HEK293 (cell line): ENCODE data around the gene TRAK1.
A peak's percentile ranks its signal among the peaks of the same experiment; 100 is the strongest.

ENCODE experiments used
- CTCF ChIA-PET: fragments of 350-600 bp; formaldehyde crosslinking; extraction: SDS; loops from one replicate; lab custom pipeline; 2021; ENCODE audit warnings: antibody characterized with exemption; lab: Yijun Ruan, JAX
- POLR2A ChIA-PET: fragments of 300-600 bp; formaldehyde crosslinking; extraction: SDS; loops from one replicate; lab custom pipeline; 2020; ENCODE audit warnings: antibody characterized with exemption, inconsistent platforms; lab: Yijun Ruan, JAX
- H3K27ac ChIP-seq: fragments of 200-500 bp; sonication (Bioruptor generic); 2 replicates; pipeline ENCODE4 v1.5.1; 2014; ENCODE audit warnings: low read depth, low read length, control low read depth, inconsistent platforms; ENCODE audit errors: extremely low read depth
- H3K36me3 ChIP-seq, 2 experiments: fragments of 200-500 bp in 1 of 2; sonication (Bioruptor generic) in 1 of 2; 1 replicate in 1 of 2; 2 replicates in 1 of 2; pipeline ENCODE4 v1.5.1; 2014 to 2017; ENCODE audit warnings: inconsistent platforms in 2 of 2, low read length in 2 of 2; ENCODE audit not compliant: control insufficient read depth in 2 of 2, insufficient read depth in 1 of 2
- H3K4me1 ChIP-seq: fragments of 200-500 bp; sonication (Bioruptor generic); 2 replicates; pipeline ENCODE4 v1.5.1; 2014; ENCODE audit warnings: mild to moderate bottlenecking, low read length, inconsistent platforms; ENCODE audit not compliant: control insufficient read depth, insufficient read depth
- H3K4me3 ChIP-seq: 2 replicates; pipeline ENCODE4 v1.5.1; 2011; ENCODE audit warnings: low read depth, mild to moderate bottlenecking, control low read depth, low read length, moderate library complexity
- H3K9me3 ChIP-seq: fragments of 200-500 bp; sonication (Bioruptor generic); 2 replicates; pipeline ENCODE4 v1.5.1; 2014; ENCODE audit warnings: low read depth, low read length, inconsistent platforms; ENCODE audit not compliant: control insufficient read depth, insufficient read depth
- KLF10 ChIP-seq: fragments of 450-650 bp; IDR thresholded peaks from 2 replicates; pipeline ENCODE4 v1.5.1; 2018; ENCODE audit warnings: missing biosample characterization, mild to moderate bottlenecking, missing genetic modification characterization
- MZF1 ChIP-seq: fragments of 450-650 bp; formaldehyde crosslinking; IDR thresholded peaks from 2 replicates; pipeline ENCODE4 v1.5.1; 2017; ENCODE audit warnings: missing biosample characterization, missing genetic modification characterization, borderline replicate concordance
- SP2 ChIP-seq: fragments of 450-650 bp; formaldehyde crosslinking; IDR thresholded peaks from 2 replicates; pipeline ENCODE4 v1.5.1; 2016; ENCODE audit warnings: missing biosample characterization, missing genetic modification characterization
- SP3 ChIP-seq: fragments of 450-650 bp; formaldehyde crosslinking; IDR thresholded peaks from 2 replicates; pipeline ENCODE4 v1.5.1; 2016; ENCODE audit warnings: missing biosample characterization, missing genetic modification characterization
- ZBTB17 ChIP-seq: fragments of 450-650 bp; formaldehyde crosslinking; IDR thresholded peaks from 2 replicates; pipeline ENCODE4 v1.5.1; 2016; ENCODE audit warnings: missing biosample characterization, missing genetic modification characterization
- ZNF114 ChIP-seq: fragments of 450-650 bp; formaldehyde crosslinking; IDR thresholded peaks from 2 replicates; pipeline ENCODE4 v1.5.0; 2017; ENCODE audit warnings: missing biosample characterization, missing genetic modification characterization
- ZNF175 ChIP-seq: fragments of 450-650 bp; formaldehyde crosslinking; IDR thresholded peaks from 2 replicates; pipeline ENCODE4 v1.5.1; 2016; ENCODE audit warnings: missing biosample characterization, missing genetic modification characterization
- ZNF24 ChIP-seq: fragments of 450-650 bp; formaldehyde crosslinking; IDR thresholded peaks from 2 replicates; pipeline ENCODE4 v1.5.1; 2016; ENCODE audit warnings: missing biosample characterization, missing genetic modification characterization
- ZNF341 ChIP-seq: fragments of 450-650 bp; formaldehyde crosslinking; IDR thresholded peaks from 2 replicates; pipeline ENCODE4; 2016; ENCODE audit warnings: low read depth, missing biosample characterization, missing genetic modification characterization
- ZNF350 ChIP-seq: fragments of 450-650 bp; formaldehyde crosslinking; IDR thresholded peaks from 2 replicates; pipeline ENCODE4 v1.5.0; 2017; ENCODE audit warnings: missing biosample characterization, mild to moderate bottlenecking, missing genetic modification characterization
- ZNF394 ChIP-seq: fragments of 450-650 bp; formaldehyde crosslinking; IDR thresholded peaks from 2 replicates; pipeline ENCODE4 v1.5.1; 2016; ENCODE audit warnings: missing biosample characterization, missing genetic modification characterization, mild to moderate bottlenecking, moderate library complexity, borderline replicate concordance
- ZNF548 ChIP-seq: fragments of 450-650 bp; formaldehyde crosslinking; IDR thresholded peaks from 2 replicates; pipeline ENCODE4 v1.5.1; 2016; ENCODE audit warnings: missing biosample characterization, missing genetic modification characterization
- ZNF629 ChIP-seq: fragments of 450-650 bp; formaldehyde crosslinking; IDR thresholded peaks from 2 replicates; pipeline ENCODE4 v1.5.1; 2017; ENCODE audit warnings: missing biosample characterization, missing genetic modification characterization
- ZNF785 ChIP-seq: fragments of 450-650 bp; formaldehyde crosslinking; IDR thresholded peaks from 2 replicates; pipeline ENCODE4 v1.5.1; 2016; ENCODE audit warnings: missing biosample characterization, missing genetic modification characterization
- TF ChIP-seq, protein P1 (sequence below): fragments of 450-650 bp; formaldehyde crosslinking; IDR thresholded peaks from 2 replicates; pipeline ENCODE4 v1.5.1; 2016; ENCODE audit warnings: missing biosample characterization, missing genetic modification characterization
- TF ChIP-seq, protein P2 (sequence below): fragments of 450-650 bp; formaldehyde crosslinking; IDR thresholded peaks from 2 replicates; pipeline ENCODE4 v1.5.1; 2016; ENCODE audit warnings: missing biosample characterization, missing genetic modification characterization
- TF ChIP-seq, protein P3 (sequence below): fragments of 450-650 bp; formaldehyde crosslinking; IDR thresholded peaks from 2 replicates; pipeline ENCODE4 v1.5.1; 2016; ENCODE audit warnings: missing biosample characterization, missing genetic modification characterization, low read depth
- TF ChIP-seq, protein P4 (sequence below): fragments of 450-650 bp; formaldehyde crosslinking; IDR thresholded peaks from 2 replicates; pipeline ENCODE4 v1.5.1; 2017; ENCODE audit warnings: missing biosample characterization, missing genetic modification characterization
- TF ChIP-seq, protein P5 (sequence below): fragments of 450-650 bp; formaldehyde crosslinking; optimal IDR thresholded peaks from 2 replicates; pipeline ENCODE3; 2016; ENCODE audit warnings: missing biosample characterization, mild to moderate bottlenecking, missing genetic modification characterization
- TF ChIP-seq, protein P6 (sequence below): fragments of 450-650 bp; formaldehyde crosslinking; IDR thresholded peaks from 2 replicates; pipeline ENCODE4 v1.5.1; 2016; ENCODE audit warnings: missing biosample characterization, missing genetic modification characterization

TRAK1 gene

DNA sequence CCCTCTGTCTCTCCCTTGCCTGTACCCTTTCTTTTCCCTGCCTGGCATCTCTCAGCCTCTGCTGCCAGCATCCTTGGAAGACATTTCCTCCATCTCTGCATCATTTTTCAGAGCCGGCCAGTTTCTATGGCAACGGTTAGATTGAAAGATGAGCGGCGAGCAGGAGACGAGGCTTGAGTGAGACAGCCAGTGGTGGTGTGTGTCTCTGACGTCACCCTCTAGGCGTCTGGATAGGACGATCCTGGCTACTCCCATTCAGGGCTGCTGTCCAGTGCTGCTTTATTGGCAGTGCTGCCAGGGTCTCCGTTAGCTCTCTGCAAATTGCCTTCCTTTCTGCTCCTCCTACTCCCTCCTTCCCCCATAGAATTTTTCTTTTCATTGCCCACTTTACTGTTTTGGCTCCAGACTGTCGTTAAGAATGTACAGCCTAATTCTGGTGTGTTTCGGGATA, 57.9 kb downstream of the TRAK1 start:
- TF ChIP-seq ZNF785 (tag by site-specific recombination) = no peak
- TF ChIP-seq SP2 (tag by site-specific recombination) = peak; percentile 33; the same call in 1 of the 2 replicates
- TF ChIP-seq, protein P1, sequence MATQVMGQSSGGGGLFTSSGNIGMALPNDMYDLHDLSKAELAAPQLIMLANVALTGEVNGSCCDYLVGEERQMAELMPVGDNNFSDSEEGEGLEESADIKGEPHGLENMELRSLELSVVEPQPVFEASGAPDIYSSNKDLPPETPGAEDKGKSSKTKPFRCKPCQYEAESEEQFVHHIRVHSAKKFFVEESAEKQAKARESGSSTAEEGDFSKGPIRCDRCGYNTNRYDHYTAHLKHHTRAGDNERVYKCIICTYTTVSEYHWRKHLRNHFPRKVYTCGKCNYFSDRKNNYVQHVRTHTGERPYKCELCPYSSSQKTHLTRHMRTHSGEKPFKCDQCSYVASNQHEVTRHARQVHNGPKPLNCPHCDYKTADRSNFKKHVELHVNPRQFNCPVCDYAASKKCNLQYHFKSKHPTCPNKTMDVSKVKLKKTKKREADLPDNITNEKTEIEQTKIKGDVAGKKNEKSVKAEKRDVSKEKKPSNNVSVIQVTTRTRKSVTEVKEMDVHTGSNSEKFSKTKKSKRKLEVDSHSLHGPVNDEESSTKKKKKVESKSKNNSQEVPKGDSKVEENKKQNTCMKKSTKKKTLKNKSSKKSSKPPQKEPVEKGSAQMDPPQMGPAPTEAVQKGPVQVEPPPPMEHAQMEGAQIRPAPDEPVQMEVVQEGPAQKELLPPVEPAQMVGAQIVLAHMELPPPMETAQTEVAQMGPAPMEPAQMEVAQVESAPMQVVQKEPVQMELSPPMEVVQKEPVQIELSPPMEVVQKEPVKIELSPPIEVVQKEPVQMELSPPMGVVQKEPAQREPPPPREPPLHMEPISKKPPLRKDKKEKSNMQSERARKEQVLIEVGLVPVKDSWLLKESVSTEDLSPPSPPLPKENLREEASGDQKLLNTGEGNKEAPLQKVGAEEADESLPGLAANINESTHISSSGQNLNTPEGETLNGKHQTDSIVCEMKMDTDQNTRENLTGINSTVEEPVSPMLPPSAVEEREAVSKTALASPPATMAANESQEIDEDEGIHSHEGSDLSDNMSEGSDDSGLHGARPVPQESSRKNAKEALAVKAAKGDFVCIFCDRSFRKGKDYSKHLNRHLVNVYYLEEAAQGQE (tag by site-specific recombination) = peak; percentile 97
- TF ChIP-seq ZNF350 (tag by site-specific recombination) = no peak
- TF ChIP-seq, protein P2, sequence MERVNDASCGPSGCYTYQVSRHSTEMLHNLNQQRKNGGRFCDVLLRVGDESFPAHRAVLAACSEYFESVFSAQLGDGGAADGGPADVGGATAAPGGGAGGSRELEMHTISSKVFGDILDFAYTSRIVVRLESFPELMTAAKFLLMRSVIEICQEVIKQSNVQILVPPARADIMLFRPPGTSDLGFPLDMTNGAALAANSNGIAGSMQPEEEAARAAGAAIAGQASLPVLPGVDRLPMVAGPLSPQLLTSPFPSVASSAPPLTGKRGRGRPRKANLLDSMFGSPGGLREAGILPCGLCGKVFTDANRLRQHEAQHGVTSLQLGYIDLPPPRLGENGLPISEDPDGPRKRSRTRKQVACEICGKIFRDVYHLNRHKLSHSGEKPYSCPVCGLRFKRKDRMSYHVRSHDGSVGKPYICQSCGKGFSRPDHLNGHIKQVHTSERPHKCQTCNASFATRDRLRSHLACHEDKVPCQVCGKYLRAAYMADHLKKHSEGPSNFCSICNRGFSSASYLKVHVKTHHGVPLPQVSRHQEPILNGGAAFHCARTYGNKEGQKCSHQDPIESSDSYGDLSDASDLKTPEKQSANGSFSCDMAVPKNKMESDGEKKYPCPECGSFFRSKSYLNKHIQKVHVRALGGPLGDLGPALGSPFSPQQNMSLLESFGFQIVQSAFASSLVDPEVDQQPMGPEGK (tag by site-specific recombination) = no peak
- peak; percentile 55; the same call in 1 of the 2 replicates for TF ChIP-seq ZNF394
- TF ChIP-seq ZNF341 = no peak
- no peak for TF ChIP-seq MZF1 (tag by site-specific recombination)
- TF ChIP-seq ZNF175 = no peak
- 0 out of 2 replicates have a peak, but pooled peaks have one; percentile 30 for TF ChIP-seq ZBTB17 (tag by site-specific recombination)
- peak; percentile 81 for TF ChIP-seq ZNF629 (tag by site-specific recombination)
- peak; percentile 83 for TF ChIP-seq KLF10 (tag by site-specific recombination)
- TF ChIP-seq ZNF114 (tag by site-specific recombination) = no peak
- TF ChIP-seq, protein P3, sequence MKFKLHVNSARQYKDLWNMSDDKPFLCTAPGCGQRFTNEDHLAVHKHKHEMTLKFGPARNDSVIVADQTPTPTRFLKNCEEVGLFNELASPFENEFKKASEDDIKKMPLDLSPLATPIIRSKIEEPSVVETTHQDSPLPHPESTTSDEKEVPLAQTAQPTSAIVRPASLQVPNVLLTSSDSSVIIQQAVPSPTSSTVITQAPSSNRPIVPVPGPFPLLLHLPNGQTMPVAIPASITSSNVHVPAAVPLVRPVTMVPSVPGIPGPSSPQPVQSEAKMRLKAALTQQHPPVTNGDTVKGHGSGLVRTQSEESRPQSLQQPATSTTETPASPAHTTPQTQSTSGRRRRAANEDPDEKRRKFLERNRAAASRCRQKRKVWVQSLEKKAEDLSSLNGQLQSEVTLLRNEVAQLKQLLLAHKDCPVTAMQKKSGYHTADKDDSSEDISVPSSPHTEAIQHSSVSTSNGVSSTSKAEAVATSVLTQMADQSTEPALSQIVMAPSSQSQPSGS (tag by site-specific recombination) = peak; percentile 92
- Histone ChIP-seq H3K9me3 (no peaks in the 10 kb centered on the region), H3K4me1 (no peaks in the 10 kb centered on the region), H3K36me3 (no peaks in the 10 kb centered on the region), H3K27ac (no peak overlapping the region), H3K4me3 (no peak overlapping the region)
- POLR2A ChIA-PET = no interaction called here
- CTCF ChIA-PET = no interaction called here

DNA sequence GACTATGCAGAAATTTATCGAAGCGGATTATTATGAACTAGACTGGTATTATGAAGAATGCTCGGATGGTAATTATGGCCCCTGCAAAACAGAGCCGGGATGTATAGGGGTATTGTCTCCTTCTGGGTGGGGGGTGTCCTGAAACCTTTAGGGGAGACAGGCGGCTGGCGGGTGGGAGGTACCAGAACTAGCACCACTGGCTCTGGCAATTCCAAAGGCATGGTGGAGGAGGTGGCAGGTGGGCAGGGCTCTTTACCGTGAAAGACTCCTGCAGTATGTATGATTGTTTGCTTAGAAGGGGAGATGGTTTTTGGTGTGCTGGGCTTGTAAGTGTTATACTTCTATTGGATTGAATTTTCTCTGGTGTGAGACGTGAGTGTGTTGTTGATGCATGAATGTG, 58.4 kb downstream of the TRAK1 start:
- Histone ChIP-seq H3K27ac (no peak overlapping the region), H3K4me1 (no peaks in the 10 kb centered on the region), H3K9me3 (no peaks in the 10 kb centered on the region), H3K4me3 (no peak overlapping the region), H3K36me3 (no peaks in the 10 kb centered on the region)
- POLR2A ChIA-PET = no interaction called here
- CTCF ChIA-PET = no interaction called here
- TF ChIP-seq, protein P4, sequence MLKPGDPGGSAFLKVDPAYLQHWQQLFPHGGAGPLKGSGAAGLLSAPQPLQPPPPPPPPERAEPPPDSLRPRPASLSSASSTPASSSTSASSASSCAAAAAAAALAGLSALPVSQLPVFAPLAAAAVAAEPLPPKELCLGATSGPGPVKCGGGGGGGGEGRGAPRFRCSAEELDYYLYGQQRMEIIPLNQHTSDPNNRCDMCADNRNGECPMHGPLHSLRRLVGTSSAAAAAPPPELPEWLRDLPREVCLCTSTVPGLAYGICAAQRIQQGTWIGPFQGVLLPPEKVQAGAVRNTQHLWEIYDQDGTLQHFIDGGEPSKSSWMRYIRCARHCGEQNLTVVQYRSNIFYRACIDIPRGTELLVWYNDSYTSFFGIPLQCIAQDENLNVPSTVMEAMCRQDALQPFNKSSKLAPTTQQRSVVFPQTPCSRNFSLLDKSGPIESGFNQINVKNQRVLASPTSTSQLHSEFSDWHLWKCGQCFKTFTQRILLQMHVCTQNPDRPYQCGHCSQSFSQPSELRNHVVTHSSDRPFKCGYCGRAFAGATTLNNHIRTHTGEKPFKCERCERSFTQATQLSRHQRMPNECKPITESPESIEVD (tag by site-specific recombination) = no peak
- TF ChIP-seq, protein P3 (tag by site-specific recombination) = no peak
- no peak for TF ChIP-seq ZNF24 (tag by site-specific recombination)
- TF ChIP-seq, protein P5, sequence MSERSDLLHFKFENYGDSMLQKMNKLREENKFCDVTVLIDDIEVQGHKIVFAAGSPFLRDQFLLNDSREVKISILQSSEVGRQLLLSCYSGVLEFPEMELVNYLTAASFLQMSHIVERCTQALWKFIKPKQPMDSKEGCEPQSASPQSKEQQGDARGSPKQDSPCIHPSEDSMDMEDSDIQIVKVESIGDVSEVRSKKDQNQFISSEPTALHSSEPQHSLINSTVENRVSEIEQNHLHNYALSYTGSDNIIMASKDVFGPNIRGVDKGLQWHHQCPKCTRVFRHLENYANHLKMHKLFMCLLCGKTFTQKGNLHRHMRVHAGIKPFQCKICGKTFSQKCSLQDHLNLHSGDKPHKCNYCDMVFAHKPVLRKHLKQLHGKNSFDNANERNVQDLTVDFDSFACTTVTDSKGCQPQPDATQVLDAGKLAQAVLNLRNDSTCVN = no peak
- TF ChIP-seq SP3 = no peak
- TF ChIP-seq, protein P6, sequence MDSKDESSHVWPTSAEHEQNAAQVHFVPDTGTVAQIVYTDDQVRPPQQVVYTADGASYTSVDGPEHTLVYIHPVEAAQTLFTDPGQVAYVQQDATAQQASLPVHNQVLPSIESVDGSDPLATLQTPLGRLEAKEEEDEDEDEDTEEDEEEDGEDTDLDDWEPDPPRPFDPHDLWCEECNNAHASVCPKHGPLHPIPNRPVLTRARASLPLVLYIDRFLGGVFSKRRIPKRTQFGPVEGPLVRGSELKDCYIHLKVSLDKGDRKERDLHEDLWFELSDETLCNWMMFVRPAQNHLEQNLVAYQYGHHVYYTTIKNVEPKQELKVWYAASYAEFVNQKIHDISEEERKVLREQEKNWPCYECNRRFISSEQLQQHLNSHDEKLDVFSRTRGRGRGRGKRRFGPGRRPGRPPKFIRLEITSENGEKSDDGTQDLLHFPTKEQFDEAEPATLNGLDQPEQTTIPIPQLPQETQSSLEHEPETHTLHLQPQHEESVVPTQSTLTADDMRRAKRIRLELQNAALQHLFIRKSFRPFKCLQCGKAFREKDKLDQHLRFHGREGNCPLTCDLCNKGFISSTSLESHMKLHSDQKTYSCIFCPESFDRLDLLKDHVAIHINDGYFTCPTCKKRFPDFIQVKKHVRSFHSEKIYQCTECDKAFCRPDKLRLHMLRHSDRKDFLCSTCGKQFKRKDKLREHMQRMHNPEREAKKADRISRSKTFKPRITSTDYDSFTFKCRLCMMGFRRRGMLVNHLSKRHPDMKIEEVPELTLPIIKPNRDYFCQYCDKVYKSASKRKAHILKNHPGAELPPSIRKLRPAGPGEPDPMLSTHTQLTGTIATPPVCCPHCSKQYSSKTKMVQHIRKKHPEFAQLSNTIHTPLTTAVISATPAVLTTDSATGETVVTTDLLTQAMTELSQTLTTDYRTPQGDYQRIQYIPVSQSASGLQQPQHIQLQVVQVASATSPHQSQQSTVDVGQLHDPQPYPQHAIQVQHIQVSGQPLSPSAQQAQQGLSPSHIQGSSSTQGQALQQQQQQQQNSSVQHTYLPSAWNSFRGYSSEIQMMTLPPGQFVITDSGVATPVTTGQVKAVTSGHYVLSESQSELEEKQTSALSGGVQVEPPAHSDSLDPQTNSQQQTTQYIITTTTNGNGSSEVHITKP = no peak
- no peak for TF ChIP-seq ZNF548 (tag by site-specific recombination)
